ENCODE results near the gene WDR72.

The WDR72 gene

DNA sequence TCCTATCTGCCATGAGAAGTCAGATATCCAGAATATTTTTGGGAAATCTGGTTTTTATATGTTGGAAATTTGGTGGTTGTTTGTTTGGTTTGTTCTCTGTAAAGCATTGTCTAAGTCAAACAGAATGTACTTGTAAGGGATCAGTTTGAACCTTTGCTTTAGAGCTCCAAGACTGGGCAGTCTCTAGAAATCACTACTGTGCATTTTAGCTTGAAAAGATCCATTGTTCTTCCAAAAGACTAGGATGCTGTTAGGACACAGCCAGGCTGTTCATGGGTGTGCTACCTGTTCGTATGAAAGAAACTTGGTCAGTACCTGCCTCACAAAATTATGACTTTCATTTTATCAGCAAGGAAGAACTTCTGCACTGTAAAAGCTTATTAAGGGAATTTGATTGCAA lies 182.6 kb downstream of the WDR72 start:
- TF ChIP-seq, protein P1, sequence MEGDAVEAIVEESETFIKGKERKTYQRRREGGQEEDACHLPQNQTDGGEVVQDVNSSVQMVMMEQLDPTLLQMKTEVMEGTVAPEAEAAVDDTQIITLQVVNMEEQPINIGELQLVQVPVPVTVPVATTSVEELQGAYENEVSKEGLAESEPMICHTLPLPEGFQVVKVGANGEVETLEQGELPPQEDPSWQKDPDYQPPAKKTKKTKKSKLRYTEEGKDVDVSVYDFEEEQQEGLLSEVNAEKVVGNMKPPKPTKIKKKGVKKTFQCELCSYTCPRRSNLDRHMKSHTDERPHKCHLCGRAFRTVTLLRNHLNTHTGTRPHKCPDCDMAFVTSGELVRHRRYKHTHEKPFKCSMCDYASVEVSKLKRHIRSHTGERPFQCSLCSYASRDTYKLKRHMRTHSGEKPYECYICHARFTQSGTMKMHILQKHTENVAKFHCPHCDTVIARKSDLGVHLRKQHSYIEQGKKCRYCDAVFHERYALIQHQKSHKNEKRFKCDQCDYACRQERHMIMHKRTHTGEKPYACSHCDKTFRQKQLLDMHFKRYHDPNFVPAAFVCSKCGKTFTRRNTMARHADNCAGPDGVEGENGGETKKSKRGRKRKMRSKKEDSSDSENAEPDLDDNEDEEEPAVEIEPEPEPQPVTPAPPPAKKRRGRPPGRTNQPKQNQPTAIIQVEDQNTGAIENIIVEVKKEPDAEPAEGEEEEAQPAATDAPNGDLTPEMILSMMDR (conservative IDR thresholded peaks at IDR 0.05; ENCODE audit: low read depth, low read length) = no peak
- no peak overlapping the region for H3K4me3 ChIP-seq (ENCODE audit: low read length)
- DNase-seq (ENCODE audit: low read depth) = no peak

DNA sequence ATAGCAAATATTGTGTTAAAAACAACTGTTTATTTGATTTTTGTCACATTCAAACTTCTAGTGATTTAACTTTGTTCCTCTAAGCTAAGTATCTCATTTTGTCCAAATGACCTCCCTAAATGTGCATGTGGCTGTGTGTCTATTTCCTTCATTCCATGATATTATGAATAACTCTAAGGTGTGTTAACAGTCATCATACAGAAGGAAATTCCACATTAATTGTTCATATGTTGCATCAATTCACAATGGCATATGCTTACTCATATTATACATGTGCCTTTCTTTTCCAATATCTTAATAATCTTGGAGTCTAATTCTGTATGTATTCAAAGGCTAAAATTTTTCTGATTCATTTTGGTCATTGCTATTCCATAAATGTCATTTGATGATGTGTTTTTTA lies 186.4 kb downstream of the WDR72 start:
- TF ChIP-seq, protein P1 (conservative IDR thresholded peaks at IDR 0.05; ENCODE audit: low read depth, low read length) = no peak
- no peak overlapping the region for H3K4me3 ChIP-seq (ENCODE audit: low read length)
- DNase-seq (ENCODE audit: low read depth) = no peak

DNA sequence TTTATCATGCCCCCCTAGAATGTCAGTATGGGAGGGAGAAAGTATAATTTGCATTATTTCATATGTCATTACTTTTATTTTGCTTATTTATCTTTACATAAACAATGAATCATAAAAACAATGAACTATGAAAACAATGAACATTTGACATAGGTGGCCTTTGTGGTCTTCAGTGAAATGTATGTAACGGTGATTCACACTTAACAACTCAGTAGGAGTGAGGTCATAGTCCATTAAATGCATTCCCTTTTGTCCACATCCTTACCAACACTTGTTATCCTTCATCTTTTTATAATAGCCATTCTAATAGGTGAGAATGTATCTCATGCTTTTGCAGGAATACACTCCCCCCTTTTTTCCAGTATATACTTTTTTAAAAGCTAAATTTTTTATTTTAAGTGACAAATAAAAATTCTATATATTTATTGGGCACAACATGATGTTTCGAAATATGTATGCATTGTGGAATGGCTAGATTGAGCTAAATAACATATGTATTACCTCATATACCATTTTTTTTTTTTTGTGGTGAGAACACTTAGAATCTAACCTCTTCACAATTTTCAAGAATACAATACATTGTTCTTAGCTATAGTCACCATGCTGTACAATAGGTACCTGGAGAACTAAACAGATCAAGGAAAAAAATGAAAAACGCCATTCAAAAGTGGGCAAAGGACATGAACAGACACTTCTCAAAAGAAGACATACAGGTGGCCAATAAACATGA lies 189.5 kb downstream of the WDR72 start:
- no peak overlapping the region for H3K4me3 ChIP-seq (ENCODE audit: low read length)
- DNase-seq (ENCODE audit: low read depth) = no peak
- TF ChIP-seq, protein P1 (conservative IDR thresholded peaks at IDR 0.05; ENCODE audit: low read depth, low read length) = no peak

DNA sequence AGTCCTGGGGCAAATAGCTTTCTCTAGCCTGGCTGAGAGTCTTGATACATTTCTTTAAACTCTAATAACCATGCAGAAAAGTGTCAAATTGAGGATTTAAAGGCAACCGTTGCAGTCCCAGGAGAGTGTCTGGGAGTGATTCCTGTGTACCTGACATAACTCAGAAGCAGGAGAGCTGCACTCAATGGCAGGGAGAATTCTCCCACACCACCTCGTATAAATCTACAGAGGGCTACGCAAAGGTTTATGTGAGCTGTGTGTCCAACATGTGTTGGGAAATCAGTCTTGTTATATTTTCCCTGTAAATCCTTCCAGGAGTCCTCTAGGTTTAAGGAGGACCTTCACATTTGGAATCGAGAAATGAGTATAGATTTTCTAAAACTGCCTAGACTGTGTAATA lies 192.6 kb downstream of the WDR72 start:
- DNase-seq (ENCODE audit: low read depth) = no peak
- no peak overlapping the region for H3K4me3 ChIP-seq (ENCODE audit: low read length)
- TF ChIP-seq, protein P1 (conservative IDR thresholded peaks at IDR 0.05; ENCODE audit: low read depth, low read length) = no peak

DNA sequence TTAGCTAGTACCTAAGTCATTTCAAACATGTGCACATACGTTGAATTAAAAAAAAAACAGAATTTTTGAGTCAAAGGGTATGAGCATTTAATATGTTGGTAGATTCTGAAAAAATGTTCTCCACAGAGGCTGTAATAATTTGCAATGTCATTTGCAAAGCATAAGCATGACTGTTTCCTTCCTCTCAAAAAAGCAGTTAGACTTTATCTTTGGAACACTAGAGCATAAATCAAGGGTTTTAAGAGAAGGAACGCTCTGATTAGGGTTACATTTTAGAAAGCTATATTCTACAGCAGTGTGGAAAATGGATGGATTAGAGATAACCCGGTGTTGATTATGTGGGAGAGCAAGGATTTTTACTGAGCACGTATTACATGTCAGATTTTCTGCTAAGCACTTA lies 193.7 kb downstream of the WDR72 start:
- H3K4me3 ChIP-seq (ENCODE audit: low read length) = no peak overlapping the region
- DNase-seq (ENCODE audit: low read depth) = no peak
- TF ChIP-seq, protein P1 (conservative IDR thresholded peaks at IDR 0.05; ENCODE audit: low read depth, low read length) = no peak

DNA sequence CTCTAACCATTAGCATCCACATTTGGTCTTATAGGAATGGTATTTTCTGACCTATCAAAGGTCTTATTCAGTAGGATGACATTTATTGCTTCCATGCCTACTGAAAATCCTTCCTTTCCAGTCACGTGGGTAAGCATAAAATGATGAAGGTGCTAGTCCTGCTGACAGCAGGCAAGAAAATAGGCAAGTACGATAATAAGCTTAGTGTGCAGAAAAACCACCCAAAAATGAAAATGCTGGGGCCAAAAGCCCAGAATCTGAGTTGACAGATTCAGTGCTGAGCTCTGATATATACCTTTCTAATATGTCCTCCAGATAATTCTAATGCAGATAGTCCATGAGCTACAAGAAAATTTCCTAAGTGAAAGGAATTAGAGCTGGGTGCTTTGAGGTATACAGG lies 194.8 kb downstream of the WDR72 start:
- H3K4me3 ChIP-seq (ENCODE audit: low read length) = no peak overlapping the region
- DNase-seq (ENCODE audit: low read depth) = no peak
- TF ChIP-seq, protein P1 (conservative IDR thresholded peaks at IDR 0.05; ENCODE audit: low read depth, low read length) = no peak

DNA sequence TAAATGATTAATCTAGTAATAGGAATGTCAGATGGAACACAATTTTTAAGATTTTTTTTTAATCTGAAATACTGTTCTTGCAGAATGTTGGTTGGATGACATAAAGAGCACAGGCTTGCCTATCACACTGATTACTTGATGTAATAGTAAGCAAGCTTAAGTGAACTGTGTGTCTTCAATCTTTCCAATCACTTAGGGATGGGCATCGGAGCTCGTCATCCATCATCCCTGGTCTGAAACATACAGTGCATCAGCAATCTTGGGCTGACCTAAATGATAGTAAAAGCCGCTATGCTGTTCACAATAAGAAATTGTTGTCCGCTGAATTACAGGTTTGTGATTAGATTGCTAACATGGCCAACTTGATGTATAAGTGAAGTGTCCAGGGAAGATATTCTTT lies 195.8 kb downstream of the WDR72 start:
- no peak for DNase-seq (ENCODE audit: low read depth)
- no peak overlapping the region for H3K4me3 ChIP-seq (ENCODE audit: low read length)
- TF ChIP-seq, protein P1 (conservative IDR thresholded peaks at IDR 0.05; ENCODE audit: low read depth, low read length) = no peak

All from retinal pigment epithelial cell (primary cell).